GM12878 (cell line): ENCODE data around the gene RHOF. TPM values are rescaled to one million over a fixed set of nuclear protein-coding genes. Genes with fewer than 3 reads are reported as not detected.

ENCODE experiments used
- BHLHE40 ChIP-seq, 2 experiments: fragments of 450-650 bp in 1 of 2; IDR thresholded peaks; 2 replicates each; pipeline ENCODE4 v1.6.1; 2011 to 2017; ENCODE audit warnings: low read depth in 2 of 2, borderline replicate concordance in 1 of 2, improper control_type of control experiment in 1 of 2, low read length in 1 of 2, mild to moderate bottlenecking in 1 of 2
- HDAC2 ChIP-seq: fragments of 200-600 bp; sonication (generic); IDR thresholded peaks from 2 replicates; pipeline ENCODE4 v1.6.1; 2017
- NFYA ChIP-seq: IDR thresholded peaks from 2 replicates; pipeline ENCODE4 v1.6.1; 2011; ENCODE audit warnings: low read depth, mild to moderate bottlenecking, low read length, improper control_type of control experiment, borderline replicate concordance
- PAX5 ChIP-seq: IDR thresholded peaks from 2 replicates; pipeline ENCODE4 v1.6.1; 2011; ENCODE audit warnings: low read depth, low read length, borderline replicate concordance
- RBBP5 ChIP-seq: fragments of 200-600 bp; sonication (generic); conservative IDR thresholded peaks from 2 replicates; pipeline ENCODE4 v1.6.1; 2016
- RELA ChIP-seq: fragments of 450-650 bp; IDR thresholded peaks from 2 replicates; pipeline ENCODE4 v1.8.0; 2014; ENCODE audit warnings: borderline replicate concordance; ENCODE audit not compliant: partially characterized antibody
- SPI1 ChIP-seq: IDR thresholded peaks from 2 replicates; pipeline ENCODE4 v1.6.1; 2011; ENCODE audit warnings: low read depth, mild to moderate bottlenecking, low read length, moderate library complexity, borderline replicate concordance; ENCODE audit not compliant: insufficient read depth
- SUPT20H ChIP-seq: IDR thresholded peaks from 2 replicates; pipeline ENCODE4 v1.6.1; 2011; ENCODE audit warnings: low read depth, mild to moderate bottlenecking, low read length, moderate library complexity, borderline replicate concordance; ENCODE audit not compliant: control insufficient read depth
- TCF12 ChIP-seq: IDR thresholded peaks from 2 replicates; pipeline ENCODE4 v1.6.1; 2011; ENCODE audit warnings: low read depth, mild to moderate bottlenecking, low read length
- WRNIP1 ChIP-seq: IDR thresholded peaks from 2 replicates; pipeline ENCODE4 v1.6.1; 2011; ENCODE audit warnings: low read depth, low read length, improper control_type of control experiment, borderline replicate concordance
- polyA plus RNA-seq, 11 experiments: library from polyadenylated mRNA; depleted of rRNA in 4 of 11; unstranded in 6 of 11; stranded (reverse) in 5 of 11; fragments of >200 nt; fragmentation: Nextera tagmentation in 4 of 11; fragmentation: Illumina TruSeq in 1 of 11; extraction: Ambion mirVana in 4 of 11; extraction: Trizol in 1 of 11; gene quantifications; 1 replicate in 1 of 11; 2 replicates in 10 of 11; pipeline versions ENCODE4 v1.2.1 to v1.2.3, GENCODE V29; 2011 to 2016; ENCODE audit warnings: inconsistent platforms in 2 of 11, missing spikeins in 2 of 11, low read depth in 1 of 11
- total RNA-seq, 4 experiments: library from RNA; depleted of rRNA in 3 of 4; stranded (reverse); fragments of >200 nt in 3 of 4; fragmentation: Illumina TruSeq in 1 of 4; extraction: Trizol in 1 of 4; gene quantifications; 2 replicates each; pipeline versions ENCODE4 v1.2.1 to v1.2.3, GENCODE V29; 2013 to 2021
- TF ChIP-seq, protein P1 (sequence below): IDR thresholded peaks from 2 replicates; pipeline ENCODE4 v1.6.1; 2012; ENCODE audit warnings: low read depth, low read length, improper control_type of control experiment
- TF ChIP-seq, protein P2 (sequence below): fragments of 450-650 bp; formaldehyde crosslinking; IDR thresholded peaks from 2 replicates; pipeline ENCODE4 v1.5.0; 2022; ENCODE audit warnings: mild to moderate bottlenecking, missing genetic modification characterization
- TF ChIP-seq, protein P3 (sequence below): IDR thresholded peaks from 2 replicates; pipeline ENCODE4 v1.6.1; 2011; ENCODE audit warnings: borderline replicate concordance, low read depth, mild to moderate bottlenecking, moderate library complexity, mixed read lengths, low read length; ENCODE audit not compliant: insufficient read depth; ENCODE audit errors: extremely low read length
- TF ChIP-seq, protein P4 (sequence below): IDR thresholded peaks from 2 replicates; pipeline ENCODE4 v1.6.1; 2012; ENCODE audit warnings: low read length, inconsistent platforms

RHOF gene
- total and polyA plus RNA-seq, 10 of the 15 experiments (the other 5 are each of a cell fraction or from before 2014, with no cell fraction given) = 6.1 to 78.7 (median 39.7) TPM

DNA sequence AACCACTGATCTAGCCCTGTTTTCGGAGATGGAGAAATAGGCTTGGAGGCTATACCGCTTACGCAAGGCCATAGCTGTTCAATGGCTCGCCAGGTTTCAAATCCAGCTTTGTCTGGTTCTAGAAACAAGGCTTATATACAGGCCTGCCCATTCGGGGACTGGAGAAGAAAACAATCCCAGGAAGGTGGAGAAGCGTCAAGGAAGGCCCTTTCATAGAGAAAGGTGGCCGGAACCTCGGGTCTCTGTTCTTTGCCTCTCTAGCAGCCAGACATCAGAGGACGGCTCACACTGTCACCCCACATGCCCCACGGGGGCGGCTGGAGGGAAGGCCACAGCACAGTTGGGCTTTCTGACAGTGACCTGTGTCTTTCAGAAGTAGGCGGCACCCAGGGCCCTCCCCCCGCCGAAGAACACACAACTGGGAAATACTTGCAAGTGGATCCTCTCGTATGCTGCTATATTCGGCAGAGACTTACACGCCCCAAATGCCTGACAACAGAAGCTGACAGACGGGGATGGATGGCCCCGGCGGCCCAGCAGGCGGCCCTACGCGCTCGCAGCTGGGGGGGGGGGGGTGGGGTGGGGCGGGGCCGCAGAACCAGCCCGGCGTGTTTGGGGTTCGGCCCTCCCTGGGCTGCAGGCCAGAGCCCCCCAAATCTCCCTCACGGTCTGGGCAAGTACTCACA is 5.8 kb upstream of the RHOF start (continued):
- TF ChIP-seq, protein P1, sequence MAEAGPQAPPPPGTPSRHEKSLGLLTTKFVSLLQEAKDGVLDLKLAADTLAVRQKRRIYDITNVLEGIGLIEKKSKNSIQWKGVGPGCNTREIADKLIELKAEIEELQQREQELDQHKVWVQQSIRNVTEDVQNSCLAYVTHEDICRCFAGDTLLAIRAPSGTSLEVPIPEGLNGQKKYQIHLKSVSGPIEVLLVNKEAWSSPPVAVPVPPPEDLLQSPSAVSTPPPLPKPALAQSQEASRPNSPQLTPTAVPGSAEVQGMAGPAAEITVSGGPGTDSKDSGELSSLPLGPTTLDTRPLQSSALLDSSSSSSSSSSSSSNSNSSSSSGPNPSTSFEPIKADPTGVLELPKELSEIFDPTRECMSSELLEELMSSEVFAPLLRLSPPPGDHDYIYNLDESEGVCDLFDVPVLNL = no peak
- no peak for TF ChIP-seq PAX5
- TF ChIP-seq WRNIP1 = no peak
- TF ChIP-seq, protein P2, sequence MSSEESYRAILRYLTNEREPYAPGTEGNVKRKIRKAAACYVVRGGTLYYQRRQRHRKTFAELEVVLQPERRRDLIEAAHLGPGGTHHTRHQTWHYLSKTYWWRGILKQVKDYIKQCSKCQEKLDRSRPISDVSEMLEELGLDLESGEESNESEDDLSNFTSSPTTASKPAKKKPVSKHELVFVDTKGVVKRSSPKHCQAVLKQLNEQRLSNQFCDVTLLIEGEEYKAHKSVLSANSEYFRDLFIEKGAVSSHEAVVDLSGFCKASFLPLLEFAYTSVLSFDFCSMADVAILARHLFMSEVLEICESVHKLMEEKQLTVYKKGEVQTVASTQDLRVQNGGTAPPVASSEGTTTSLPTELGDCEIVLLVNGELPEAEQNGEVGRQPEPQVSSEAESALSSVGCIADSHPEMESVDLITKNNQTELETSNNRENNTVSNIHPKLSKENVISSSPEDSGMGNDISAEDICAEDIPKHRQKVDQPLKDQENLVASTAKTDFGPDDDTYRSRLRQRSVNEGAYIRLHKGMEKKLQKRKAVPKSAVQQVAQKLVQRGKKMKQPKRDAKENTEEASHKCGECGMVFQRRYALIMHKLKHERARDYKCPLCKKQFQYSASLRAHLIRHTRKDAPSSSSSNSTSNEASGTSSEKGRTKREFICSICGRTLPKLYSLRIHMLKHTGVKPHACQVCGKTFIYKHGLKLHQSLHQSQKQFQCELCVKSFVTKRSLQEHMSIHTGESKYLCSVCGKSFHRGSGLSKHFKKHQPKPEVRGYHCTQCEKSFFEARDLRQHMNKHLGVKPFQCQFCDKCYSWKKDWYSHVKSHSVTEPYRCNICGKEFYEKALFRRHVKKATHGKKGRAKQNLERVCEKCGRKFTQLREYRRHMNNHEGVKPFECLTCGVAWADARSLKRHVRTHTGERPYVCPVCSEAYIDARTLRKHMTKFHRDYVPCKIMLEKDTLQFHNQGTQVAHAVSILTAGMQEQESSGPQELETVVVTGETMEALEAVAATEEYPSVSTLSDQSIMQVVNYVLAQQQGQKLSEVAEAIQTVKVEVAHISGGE (CRISPR knock-in tag) = no peak
- TF ChIP-seq BHLHE40 (IDR thresholded peaks at IDR 0.05; ENCODE audit: borderline replicate concordance in 1 of 2, low read depth in 2 of 2, low read length in 1 of 2) = no peak
- no peak for TF ChIP-seq NFYA
- no peak for TF ChIP-seq SUPT20H
- TF ChIP-seq HDAC2 = no peak
- TF ChIP-seq, protein P3, sequence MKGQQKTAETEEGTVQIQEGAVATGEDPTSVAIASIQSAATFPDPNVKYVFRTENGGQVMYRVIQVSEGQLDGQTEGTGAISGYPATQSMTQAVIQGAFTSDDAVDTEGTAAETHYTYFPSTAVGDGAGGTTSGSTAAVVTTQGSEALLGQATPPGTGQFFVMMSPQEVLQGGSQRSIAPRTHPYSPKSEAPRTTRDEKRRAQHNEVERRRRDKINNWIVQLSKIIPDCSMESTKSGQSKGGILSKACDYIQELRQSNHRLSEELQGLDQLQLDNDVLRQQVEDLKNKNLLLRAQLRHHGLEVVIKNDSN = no peak
- TF ChIP-seq TCF12 = no peak
- no peak for TF ChIP-seq RBBP5
- no peak for TF ChIP-seq RELA
- TF ChIP-seq, protein P4, sequence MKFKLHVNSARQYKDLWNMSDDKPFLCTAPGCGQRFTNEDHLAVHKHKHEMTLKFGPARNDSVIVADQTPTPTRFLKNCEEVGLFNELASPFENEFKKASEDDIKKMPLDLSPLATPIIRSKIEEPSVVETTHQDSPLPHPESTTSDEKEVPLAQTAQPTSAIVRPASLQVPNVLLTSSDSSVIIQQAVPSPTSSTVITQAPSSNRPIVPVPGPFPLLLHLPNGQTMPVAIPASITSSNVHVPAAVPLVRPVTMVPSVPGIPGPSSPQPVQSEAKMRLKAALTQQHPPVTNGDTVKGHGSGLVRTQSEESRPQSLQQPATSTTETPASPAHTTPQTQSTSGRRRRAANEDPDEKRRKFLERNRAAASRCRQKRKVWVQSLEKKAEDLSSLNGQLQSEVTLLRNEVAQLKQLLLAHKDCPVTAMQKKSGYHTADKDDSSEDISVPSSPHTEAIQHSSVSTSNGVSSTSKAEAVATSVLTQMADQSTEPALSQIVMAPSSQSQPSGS = no peak
- TF ChIP-seq SPI1 = no peak
- TF ChIP-seq, all 136 proteins: peak for 3
